HepG2 (cell line): ENCODE measurements around the gene KLHL17. TPM values are rescaled to one million over a fixed set of nuclear protein-coding genes. Genes with fewer than 3 reads are reported as not detected.
A peak's percentile ranks its signal among the peaks of the same experiment; 100 is the strongest.

ENCODE experiments used
- ATF5 ChIP-seq: sonication (generic); formaldehyde crosslinking; IDR thresholded peaks from 2 replicates; pipeline ENCODE4 v1.4.0; 2020; ENCODE audit warnings: mild to moderate bottlenecking, low read depth, missing genetic modification reagents
- FOXP4 ChIP-seq: sonication (generic); formaldehyde crosslinking; IDR thresholded peaks from 2 replicates; pipeline ENCODE4 v1.4.0; 2020; ENCODE audit warnings: missing genetic modification reagents
- KIAA2018 ChIP-seq: sonication (generic); formaldehyde crosslinking; IDR thresholded peaks from 2 replicates; pipeline ENCODE4 v1.5.0; 2020; ENCODE audit warnings: mild to moderate bottlenecking, missing genetic modification reagents, borderline replicate concordance
- POLR2G ChIP-seq: fragments of 200-400 bp; formaldehyde crosslinking; IDR thresholded peaks from 2 replicates; pipeline ENCODE4 v1.6.1; 2018; ENCODE audit warnings: mild to moderate bottlenecking, low read depth, low read length, moderate library complexity
- REST ChIP-seq, 2 experiments: IDR thresholded peaks; 2 replicates each; pipeline ENCODE4 v1.6.1; 2011 to 2012; ENCODE audit warnings: low read length in 2 of 2, borderline replicate concordance in 1 of 2, low read depth in 1 of 2, mild to moderate bottlenecking in 1 of 2, moderate library complexity in 1 of 2
- SRY ChIP-seq: sonication (generic); formaldehyde crosslinking; IDR thresholded peaks from 2 replicates; pipeline ENCODE4 v1.8.0; 2022; ENCODE audit warnings: mild to moderate bottlenecking, missing genetic modification reagents
- TCF7 ChIP-seq: sonication (generic); IDR thresholded peaks from 2 replicates; pipeline ENCODE4 v1.6.1; 2016; ENCODE audit warnings: antibody characterized with exemption, low read depth
- polyA plus RNA-seq, 8 experiments: library from polyadenylated mRNA; depleted of rRNA in 3 of 8; stranded (reverse) in 7 of 8; unstranded in 1 of 8; fragments of >200 nt; fragmentation: Illumina TruSeq in 4 of 8; extraction: Trizol in 4 of 8; gene quantifications; 2 replicates each; pipeline versions ENCODE4 v1.2.1 to v1.2.3, GENCODE V29; 2011 to 2016; ENCODE audit warnings: low read depth in 4 of 8, missing spikeins in 1 of 8, mixed read lengths in 1 of 8; ENCODE audit not compliant: insufficient read depth in 1 of 8
- total RNA-seq, 5 experiments: library from RNA; depleted of rRNA; stranded (reverse); fragments of >200 nt; fragmentation: Illumina TruSeq; extraction: Trizol; gene quantifications; 2 replicates each; pipeline ENCODE4 v1.2.3, GENCODE V29; 2016; ENCODE audit warnings: low read depth in 1 of 5

KLHL17 gene
- total and polyA plus RNA-seq, 2 of the 13 experiments (the other 11 are each of a cell fraction or from before 2014, with no cell fraction given), result 9.3 to 24.7 TPM

GRCh38 chr1:1004780-1005697 lies 44.7 kb downstream of the KLHL17 start (continued):
- no peak for TF ChIP-seq FOXP4 (CRISPR knock-in tag)
- no peak for TF ChIP-seq POLR2G
- peak; percentile 63; the same call in 1 of the 2 replicates for TF ChIP-seq SRY (CRISPR knock-in tag)
- no peak for TF ChIP-seq TCF7
- TF ChIP-seq ATF5 (CRISPR knock-in tag), result no peak
- no peak for TF ChIP-seq KIAA2018 (CRISPR knock-in tag)
- TF ChIP-seq REST (IDR thresholded peaks at IDR 0.05; ENCODE audit: borderline replicate concordance in 1 of 2, low read depth in 1 of 2, low read length in 2 of 2), result no peak
